Osteoblast (primary cell): ENCODE results near the gene TMEM266. TPM values are rescaled to one million over a fixed set of nuclear protein-coding genes. Genes with fewer than 3 reads are reported as not detected.
A peak's percentile ranks its signal among the peaks of the same experiment; 100 is the strongest.

ENCODE experiments used
- DNase-seq: peaks from one replicate; pipeline ENCODE4 v3.0.0; 2011; ENCODE audit warnings: low spot score, mixed read lengths; ENCODE audit not compliant: insufficient read length; ENCODE audit errors: missing footprints
- H2AFZ ChIP-seq: 2 replicates; pipeline ENCODE4 v1.6.0; 2011; ENCODE audit warnings: mild to moderate bottlenecking, low read length
- H3K27ac ChIP-seq: 2 replicates; pipeline ENCODE4 v1.5.1; 2011; ENCODE audit warnings: mild to moderate bottlenecking, low read depth, low read length, moderate library complexity
- H3K27me3 ChIP-seq: 2 replicates; pipeline ENCODE4 v1.6.0; 2012; ENCODE audit warnings: mild to moderate bottlenecking, control low read depth, inconsistent platforms, low read length, moderate library complexity; ENCODE audit not compliant: insufficient read depth
- H3K36me3 ChIP-seq: 2 replicates; pipeline ENCODE4 v1.5.1; 2011; ENCODE audit warnings: mild to moderate bottlenecking, low read length, control low read depth, moderate library complexity; ENCODE audit not compliant: insufficient read depth
- H3K4me1 ChIP-seq: 2 replicates; pipeline ENCODE4 v1.5.1; 2011; ENCODE audit warnings: mild to moderate bottlenecking, low read length, control low read depth, moderate library complexity; ENCODE audit not compliant: insufficient read depth
- H3K4me2 ChIP-seq: 2 replicates; pipeline ENCODE4 v1.6.0; 2011; ENCODE audit warnings: mild to moderate bottlenecking, low read length; ENCODE audit not compliant: insufficient read depth
- H3K4me3 ChIP-seq: fragments of 200-600 bp; sonication (generic); 3 replicates; pipeline ENCODE4 v1.5.1; 2012; ENCODE audit warnings: mild to moderate bottlenecking, low read length, inconsistent platforms; ENCODE audit not compliant: insufficient read depth
- H3K79me2 ChIP-seq: 2 replicates; pipeline ENCODE4 v1.6.0; 2012; ENCODE audit warnings: mild to moderate bottlenecking, low read length, control low read depth, inconsistent platforms; ENCODE audit not compliant: insufficient read depth
- H3K9me3 ChIP-seq: 2 replicates; pipeline ENCODE4 v1.5.1; 2011; ENCODE audit warnings: low read depth, low read length, control low read depth
- H4K20me1 ChIP-seq: 2 replicates; pipeline ENCODE4 v1.6.0; 2012; ENCODE audit warnings: mild to moderate bottlenecking, low read length, control low read depth; ENCODE audit not compliant: insufficient read depth
- CTCF ChIP-seq: IDR thresholded peaks from 2 replicates; pipeline ENCODE4 v1.5.1; 2011; ENCODE audit warnings: mild to moderate bottlenecking, low read depth, low read length, moderate library complexity; ENCODE audit errors: extremely low read depth
- total RNA-seq: library from RNA; depleted of rRNA; stranded (reverse); fragments of >200 nt; gene quantifications from 2 replicates; pipeline ENCODE4 v1.2.3, GENCODE V29; 2012

TMEM266 gene
- total RNA-seq, 1 donor: not detected

- no peaks in the 10 kb centered on the region for H4K20me1 ChIP-seq
- H3K9me3 ChIP-seq: no peaks in the 10 kb centered on the region
- no peaks in the 10 kb centered on the region for H3K79me2 ChIP-seq
- peak overlapping the region; percentile 13 for H3K4me3 ChIP-seq
- peak overlapping the region; percentile 20 for H3K27ac ChIP-seq
- H3K4me2 ChIP-seq: peak overlapping the region; percentile 21
- H3K36me3 ChIP-seq: no peaks in the 10 kb centered on the region
- peaks cover 10% of the 10 kb centered on the region for H3K27me3 ChIP-seq
- peaks cover 11% of the 10 kb centered on the region for H3K4me1 ChIP-seq
- peak overlapping the region; percentile 30 for H2AFZ ChIP-seq
- peak; percentile 97 for DNase-seq
- TF ChIP-seq CTCF: peak; percentile 68
These were observed 125.9 kb downstream of the TMEM266 start for GRCh38 chr15:76185716-76186115.

GRCh38 chr15:76187163-76187562, 127.4 kb downstream of the TMEM266 start:
- peaks cover 17% of the 10 kb centered on the region for H3K27me3 ChIP-seq
- H3K4me3 ChIP-seq: no peak overlapping the region
- peaks cover 16% of the 10 kb centered on the region for H3K4me1 ChIP-seq
- H2AFZ ChIP-seq: no peak overlapping the region
- no peaks in the 10 kb centered on the region for H3K9me3 ChIP-seq
- no peaks in the 10 kb centered on the region for H4K20me1 ChIP-seq
- no peaks in the 10 kb centered on the region for H3K79me2 ChIP-seq
- TF ChIP-seq CTCF: no peak
- H3K36me3 ChIP-seq: no peaks in the 10 kb centered on the region
- H3K27ac ChIP-seq: no peak overlapping the region
- DNase-seq: no peak
- no peak overlapping the region for H3K4me2 ChIP-seq

GRCh38 chr15:76189106-76189505, 129.3 kb downstream of the TMEM266 start:
- DNase-seq: no peak
- Histone ChIP-seq H3K36me3 (no peaks in the 10 kb centered on the region), H3K27ac (no peak overlapping the region), H3K4me2 (no peak overlapping the region), H3K4me3 (no peak overlapping the region), H4K20me1 (no peaks in the 10 kb centered on the region), H3K9me3 (no peaks in the 10 kb centered on the region), H3K4me1 (peaks cover 16% of the 10 kb centered on the region), H3K79me2 (no peaks in the 10 kb centered on the region), H2AFZ (no peak overlapping the region), H3K27me3 (peaks cover 18% of the 10 kb centered on the region)
- TF ChIP-seq CTCF: no peak

- H3K9me3 ChIP-seq: no peaks in the 10 kb centered on the region
- peak overlapping the region; percentile 79 for H3K4me2 ChIP-seq
- no peak overlapping the region for H3K4me3 ChIP-seq
- H3K27me3 ChIP-seq: peaks cover 18% of the 10 kb centered on the region
- DNase-seq: peak; percentile 37
- no peaks in the 10 kb centered on the region for H4K20me1 ChIP-seq
- peaks cover 16% of the 10 kb centered on the region for H3K4me1 ChIP-seq
- H3K79me2 ChIP-seq: no peaks in the 10 kb centered on the region
- no peak overlapping the region for H3K27ac ChIP-seq
- no peak for TF ChIP-seq CTCF
- no peak overlapping the region for H2AFZ ChIP-seq
- no peaks in the 10 kb centered on the region for H3K36me3 ChIP-seq
These were observed 130.3 kb downstream of the TMEM266 start for GRCh38 chr15:76190070-76190564.
